Lower leg skin (tissue), 3 donors: ENCODE results near the gene BMP8A.

Experiments
- POLR2A ChIP-seq, 2 donors: fragments of 450-650 bp; IDR thresholded peaks; one replicate each; pipeline ENCODE4 v1.6.1; 2016 to 2017; ENCODE audit warnings: antibody characterized with exemption in 2 of 2, mild to moderate bottlenecking in 1 of 2, moderate library complexity in 1 of 2
- TF ChIP-seq, protein P1 (sequence below), 3 donors: fragments of 450-650 bp; IDR thresholded peaks; one replicate each; pipeline ENCODE4 v1.5.1; 2016; ENCODE audit warnings: antibody characterized with exemption in 3 of 3, mild to moderate bottlenecking in 3 of 3, moderate library complexity in 2 of 3

DNA sequence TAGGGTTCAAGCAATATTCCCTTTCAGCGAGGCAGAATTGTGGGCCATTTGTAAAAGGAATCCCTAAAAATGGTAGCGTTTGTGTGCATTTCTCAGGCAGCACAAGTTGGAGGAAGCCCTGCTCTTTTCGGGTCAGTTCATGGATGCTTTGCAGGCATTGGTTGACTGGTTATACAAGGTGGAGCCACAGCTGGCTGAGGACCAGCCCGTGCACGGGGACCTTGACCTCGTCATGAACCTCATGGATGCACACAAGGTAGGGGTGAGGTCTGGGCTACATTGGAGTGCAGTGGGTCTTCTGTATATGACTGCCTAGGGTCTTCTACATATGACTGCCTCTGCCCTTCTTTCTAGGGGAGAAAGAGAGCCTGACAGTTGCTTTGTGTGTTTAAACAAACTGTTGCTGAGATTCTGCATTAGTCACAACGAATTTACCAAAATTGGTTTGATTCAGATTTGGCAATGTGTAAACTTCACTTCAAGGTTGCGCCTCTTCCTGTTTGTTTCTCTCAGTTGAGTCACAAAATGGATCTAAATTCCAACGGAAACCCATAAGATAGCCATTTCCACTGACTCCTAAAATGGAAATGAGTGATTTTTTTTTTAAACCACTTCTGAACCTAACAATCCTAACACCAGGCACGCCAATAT lies 40.4 kb upstream of the BMP8A start:
- no peak for TF ChIP-seq POLR2A (IDR thresholded peaks at IDR 0.05)
- TF ChIP-seq, protein P1, sequence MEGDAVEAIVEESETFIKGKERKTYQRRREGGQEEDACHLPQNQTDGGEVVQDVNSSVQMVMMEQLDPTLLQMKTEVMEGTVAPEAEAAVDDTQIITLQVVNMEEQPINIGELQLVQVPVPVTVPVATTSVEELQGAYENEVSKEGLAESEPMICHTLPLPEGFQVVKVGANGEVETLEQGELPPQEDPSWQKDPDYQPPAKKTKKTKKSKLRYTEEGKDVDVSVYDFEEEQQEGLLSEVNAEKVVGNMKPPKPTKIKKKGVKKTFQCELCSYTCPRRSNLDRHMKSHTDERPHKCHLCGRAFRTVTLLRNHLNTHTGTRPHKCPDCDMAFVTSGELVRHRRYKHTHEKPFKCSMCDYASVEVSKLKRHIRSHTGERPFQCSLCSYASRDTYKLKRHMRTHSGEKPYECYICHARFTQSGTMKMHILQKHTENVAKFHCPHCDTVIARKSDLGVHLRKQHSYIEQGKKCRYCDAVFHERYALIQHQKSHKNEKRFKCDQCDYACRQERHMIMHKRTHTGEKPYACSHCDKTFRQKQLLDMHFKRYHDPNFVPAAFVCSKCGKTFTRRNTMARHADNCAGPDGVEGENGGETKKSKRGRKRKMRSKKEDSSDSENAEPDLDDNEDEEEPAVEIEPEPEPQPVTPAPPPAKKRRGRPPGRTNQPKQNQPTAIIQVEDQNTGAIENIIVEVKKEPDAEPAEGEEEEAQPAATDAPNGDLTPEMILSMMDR (IDR thresholded peaks at IDR 0.05): no peak
